ENCODE data around the gene LIME1. TPM values are rescaled to one million over a fixed set of nuclear protein-coding genes. Genes with fewer than 3 reads are reported as not detected.

LIME1 gene
- total RNA-seq, 1 experiment from 2014 or later = 27.4 TPM

DNA sequence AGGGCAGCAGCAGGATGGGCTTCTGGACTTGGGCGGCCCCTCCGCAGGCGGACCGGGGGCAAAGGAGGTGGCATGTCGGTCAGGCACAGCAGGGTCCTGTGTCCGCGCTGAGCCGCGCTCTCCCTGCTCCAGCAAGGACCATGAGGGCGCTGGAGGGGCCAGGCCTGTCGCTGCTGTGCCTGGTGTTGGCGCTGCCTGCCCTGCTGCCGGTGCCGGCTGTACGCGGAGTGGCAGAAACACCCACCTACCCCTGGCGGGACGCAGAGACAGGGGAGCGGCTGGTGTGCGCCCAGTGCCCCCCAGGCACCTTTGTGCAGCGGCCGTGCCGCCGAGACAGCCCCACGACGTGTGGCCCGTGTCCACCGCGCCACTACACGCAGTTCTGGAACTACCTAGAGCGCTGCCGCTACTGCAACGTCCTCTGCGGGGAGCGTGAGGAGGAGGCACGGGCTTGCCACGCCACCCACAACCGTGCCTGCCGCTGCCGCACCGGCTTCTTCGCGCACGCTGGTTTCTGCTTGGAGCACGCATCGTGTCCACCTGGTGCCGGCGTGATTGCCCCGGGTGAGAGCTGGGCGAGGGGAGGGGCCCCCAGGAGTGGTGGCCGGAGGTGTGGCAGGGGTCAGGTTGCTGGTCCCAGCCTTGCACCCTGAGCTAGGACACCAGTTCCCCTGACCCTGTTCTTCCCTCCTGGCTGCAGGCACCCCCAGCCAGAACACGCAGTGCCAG is 39.7 kb upstream of the LIME1 start, which contains the start of gene TNFRSF6B:
TNFRSF6B (plus strand) TSS at position 25 of the 729 bp plus-strand sequence; CDS start at position 141, 116 bp downstream.
- peak within 1 kb of the TSS; percentile 71 for H3K9ac ChIP-seq (ENCODE audit: low read length)
- TF ChIP-seq EZH2phosphoT487 (IDR thresholded peaks at IDR 0.05; ENCODE audit: borderline replicate concordance) = no peak
- no peak for TF ChIP-seq CEBPB (IDR thresholded peaks at IDR 0.05; ENCODE audit: low read depth)
- no peak for TF ChIP-seq EGR1 (IDR thresholded peaks at IDR 0.05; ENCODE audit: low read depth)
- TF ChIP-seq POLR2AphosphoS5 (IDR thresholded peaks at IDR 0.05; ENCODE audit: low read depth, low read length) = peak; percentile 89
- no peak for TF ChIP-seq SP1 (IDR thresholded peaks at IDR 0.05; ENCODE audit: low read depth)
- peak; percentile 28 for TF ChIP-seq POLR2A (IDR thresholded peaks at IDR 0.05; ENCODE audit: borderline replicate concordance, extremely low read depth, insufficient read depth, insufficient read length)
- TF ChIP-seq CBX3 (IDR thresholded peaks at IDR 0.05; ENCODE audit: low read depth) = no peak
- no peak for TF ChIP-seq SIN3A (IDR thresholded peaks at IDR 0.05; ENCODE audit: low read depth)
- TF ChIP-seq, protein P1, sequence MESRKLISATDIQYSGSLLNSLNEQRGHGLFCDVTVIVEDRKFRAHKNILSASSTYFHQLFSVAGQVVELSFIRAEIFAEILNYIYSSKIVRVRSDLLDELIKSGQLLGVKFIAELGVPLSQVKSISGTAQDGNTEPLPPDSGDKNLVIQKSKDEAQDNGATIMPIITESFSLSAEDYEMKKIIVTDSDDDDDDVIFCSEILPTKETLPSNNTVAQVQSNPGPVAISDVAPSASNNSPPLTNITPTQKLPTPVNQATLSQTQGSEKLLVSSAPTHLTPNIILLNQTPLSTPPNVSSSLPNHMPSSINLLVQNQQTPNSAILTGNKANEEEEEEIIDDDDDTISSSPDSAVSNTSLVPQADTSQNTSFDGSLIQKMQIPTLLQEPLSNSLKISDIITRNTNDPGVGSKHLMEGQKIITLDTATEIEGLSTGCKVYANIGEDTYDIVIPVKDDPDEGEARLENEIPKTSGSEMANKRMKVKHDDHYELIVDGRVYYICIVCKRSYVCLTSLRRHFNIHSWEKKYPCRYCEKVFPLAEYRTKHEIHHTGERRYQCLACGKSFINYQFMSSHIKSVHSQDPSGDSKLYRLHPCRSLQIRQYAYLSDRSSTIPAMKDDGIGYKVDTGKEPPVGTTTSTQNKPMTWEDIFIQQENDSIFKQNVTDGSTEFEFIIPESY (IDR thresholded peaks at IDR 0.05; ENCODE audit: extremely low read depth, insufficient replicate concordance, low read length) = no peak
- TF ChIP-seq JUND (IDR thresholded peaks at IDR 0.05) = no peak
- TF ChIP-seq ZFX (IDR thresholded peaks at IDR 0.05) = no peak
- TF ChIP-seq, protein P2, sequence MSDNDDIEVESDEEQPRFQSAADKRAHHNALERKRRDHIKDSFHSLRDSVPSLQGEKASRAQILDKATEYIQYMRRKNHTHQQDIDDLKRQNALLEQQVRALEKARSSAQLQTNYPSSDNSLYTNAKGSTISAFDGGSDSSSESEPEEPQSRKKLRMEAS (IDR thresholded peaks at IDR 0.05) = no peak
- peak; percentile 27 for TF ChIP-seq YY1 (IDR thresholded peaks at IDR 0.05; ENCODE audit: extremely low read depth, insufficient replicate concordance, low read depth, low read length)
- TF ChIP-seq RAD21 (IDR thresholded peaks at IDR 0.05; ENCODE audit: low read depth) = no peak
- TF ChIP-seq, protein P3, sequence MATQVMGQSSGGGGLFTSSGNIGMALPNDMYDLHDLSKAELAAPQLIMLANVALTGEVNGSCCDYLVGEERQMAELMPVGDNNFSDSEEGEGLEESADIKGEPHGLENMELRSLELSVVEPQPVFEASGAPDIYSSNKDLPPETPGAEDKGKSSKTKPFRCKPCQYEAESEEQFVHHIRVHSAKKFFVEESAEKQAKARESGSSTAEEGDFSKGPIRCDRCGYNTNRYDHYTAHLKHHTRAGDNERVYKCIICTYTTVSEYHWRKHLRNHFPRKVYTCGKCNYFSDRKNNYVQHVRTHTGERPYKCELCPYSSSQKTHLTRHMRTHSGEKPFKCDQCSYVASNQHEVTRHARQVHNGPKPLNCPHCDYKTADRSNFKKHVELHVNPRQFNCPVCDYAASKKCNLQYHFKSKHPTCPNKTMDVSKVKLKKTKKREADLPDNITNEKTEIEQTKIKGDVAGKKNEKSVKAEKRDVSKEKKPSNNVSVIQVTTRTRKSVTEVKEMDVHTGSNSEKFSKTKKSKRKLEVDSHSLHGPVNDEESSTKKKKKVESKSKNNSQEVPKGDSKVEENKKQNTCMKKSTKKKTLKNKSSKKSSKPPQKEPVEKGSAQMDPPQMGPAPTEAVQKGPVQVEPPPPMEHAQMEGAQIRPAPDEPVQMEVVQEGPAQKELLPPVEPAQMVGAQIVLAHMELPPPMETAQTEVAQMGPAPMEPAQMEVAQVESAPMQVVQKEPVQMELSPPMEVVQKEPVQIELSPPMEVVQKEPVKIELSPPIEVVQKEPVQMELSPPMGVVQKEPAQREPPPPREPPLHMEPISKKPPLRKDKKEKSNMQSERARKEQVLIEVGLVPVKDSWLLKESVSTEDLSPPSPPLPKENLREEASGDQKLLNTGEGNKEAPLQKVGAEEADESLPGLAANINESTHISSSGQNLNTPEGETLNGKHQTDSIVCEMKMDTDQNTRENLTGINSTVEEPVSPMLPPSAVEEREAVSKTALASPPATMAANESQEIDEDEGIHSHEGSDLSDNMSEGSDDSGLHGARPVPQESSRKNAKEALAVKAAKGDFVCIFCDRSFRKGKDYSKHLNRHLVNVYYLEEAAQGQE (IDR thresholded peaks at IDR 0.05; ENCODE audit: low read depth) = no peak
- no peak for TF ChIP-seq ZNF274 (IDR thresholded peaks at IDR 0.05; ENCODE audit: low read depth, low read length)
- TF ChIP-seq ELF1 (IDR thresholded peaks at IDR 0.05; ENCODE audit: borderline replicate concordance, low read depth) = no peak
- peaks cover 0 to 8% of the 10 kb centered on the region in 2 experiments; a peak in 1 of 4 replicates for H3K36me3 ChIP-seq (ENCODE audit: control insufficient read depth in 1 of 2, insufficient read depth in 2 of 2, low read length in 2 of 2)
- no peaks in the 10 kb centered on the region for H3K9me2 ChIP-seq (ENCODE audit: insufficient read depth)
- CTCF ChIA-PET = interaction anchor here (0.8 to 1.2 kb wide), 2 partner anchors 55 to 159 kb away, joined by 3 to 4 read pairs; no protein-coding TSS in a partner anchor
- no peaks in the 10 kb centered on the region for H3K27me3 ChIP-seq (ENCODE audit: insufficient read depth, low read length)
- no peaks in the 10 kb centered on the region for H4K20me1 ChIP-seq (ENCODE audit: insufficient read depth)
- H3K27ac ChIP-seq (ENCODE audit: low read depth, low read length) = peak within 1 kb of the TSS; percentile 91
- H3K9me3 ChIP-seq (ENCODE audit: control insufficient read depth in 1 of 2, insufficient read depth in 1 of 2, low read depth in 1 of 2, low read length in 2 of 2) = no peaks in the 10 kb centered on the region
- BruUV-seq (replicated peaks) = TSS peak; percentile 80
- H3K4me3 ChIP-seq (replicated peaks in 1 of 2; ENCODE audit: low read depth in 1 of 2, low read length in 2 of 2) = peak within 1 kb of the TSS; percentile 58 to 69
- no peak for DNase-seq (ENCODE audit: low read depth, low spot score)
- peaks cover 10% of the 10 kb centered on the region; the same call in 1 of the 2 replicates for H3K79me2 ChIP-seq (ENCODE audit: insufficient read depth, low read length)
- H2AFZ ChIP-seq (ENCODE audit: low read depth, low read length, poor library complexity, severe bottlenecking) = no peak within 1 kb of the TSS
- peaks cover 35 to 66% of the 10 kb centered on the region in 2 experiments for H3K4me1 ChIP-seq (ENCODE audit: control insufficient read depth in 1 of 2, insufficient read depth in 2 of 2, low read length in 2 of 2)
- peak; percentile 33 for ATAC-seq
- POLR2A ChIA-PET = interaction anchor here (1.5 to 3.1 kb wide), 3 partner anchors 14 to 159 kb away, joined by 4 to 28 read pairs (median 12); no protein-coding TSS in a partner anchor
- intact Hi-C loops (cut with micrococcal nuclease) = loop anchor here (2.0 to 5.0 kb wide), 5 partner anchors 14 to 261 kb away; partner anchors contain the start of genes PTK6, STMN3 and UCKL1
- peak within 1 kb of the TSS; percentile 78 for H3K4me2 ChIP-seq (ENCODE audit: low read length)
- RAD21 ChIA-PET (ENCODE audit: low non-redundant PET in 1 of 2, low total read pairs in 2 of 2, uncharacterized antibody in 2 of 2, unreplicated experiment in 2 of 2) = no interaction called here
